NCI-H1417 treated with DMSO at 0.1 percent for 48 hours (cell line): Measurements from ENCODE around the gene IPO13.

ENCODE experiments used
- DNase-seq: peaks from one replicate; lab custom pipeline; 2025; lab: John Stamatoyannopoulos, UW

Gene IPO13

DNA sequence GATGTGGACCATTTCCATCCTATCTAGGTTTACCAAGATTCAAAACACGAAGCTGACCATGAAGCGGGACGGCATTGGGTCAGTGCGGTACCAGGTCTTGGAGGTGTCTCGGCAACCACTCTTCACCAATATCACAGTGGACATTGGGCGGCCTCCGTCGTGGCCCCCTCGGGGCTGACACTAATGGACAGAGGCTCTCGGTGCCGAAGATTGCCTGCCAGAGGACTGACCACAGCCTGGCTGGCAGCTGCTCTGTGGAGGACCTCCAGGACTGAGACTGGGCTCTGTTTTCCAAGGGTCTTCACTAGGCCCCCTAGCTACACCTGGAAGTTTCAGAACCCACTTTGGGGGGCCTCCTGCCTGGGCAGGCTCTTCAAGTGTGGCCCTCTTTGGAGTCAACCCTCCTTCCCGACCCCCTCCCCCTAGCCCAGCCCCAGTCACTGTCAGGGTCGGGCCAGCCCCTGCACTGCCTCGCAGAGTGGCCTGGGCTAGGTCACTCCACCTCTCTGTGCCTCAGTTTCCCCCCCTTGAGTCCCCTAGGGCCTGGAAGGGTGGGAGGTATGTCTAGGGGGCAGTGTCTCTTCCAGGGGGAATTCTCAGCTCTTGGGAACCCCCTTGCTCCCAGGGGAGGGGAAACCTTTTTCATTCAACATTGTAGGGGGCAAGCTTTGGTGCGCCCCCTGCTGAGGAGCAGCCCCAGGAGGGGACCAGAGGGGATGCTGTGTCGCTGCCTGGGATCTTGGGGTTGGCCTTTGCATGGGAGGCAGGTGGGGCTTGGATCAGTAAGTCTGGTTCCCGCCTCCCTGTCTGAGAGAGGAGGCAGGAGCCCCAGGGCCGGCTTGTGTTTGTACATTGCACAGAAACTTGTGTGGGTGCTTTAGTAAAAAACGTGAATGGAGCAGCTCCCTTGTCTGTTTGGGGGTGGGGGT, 43.8 kb downstream of the IPO13 start:
- DNase-seq, result no peak

- no peak for DNase-seq
Observed at GRCh38 chr1:43991200-43991475, 44.4 kb downstream of the IPO13 start.

- no peak for DNase-seq
Observed at GRCh38 chr1:43991476-43992231, 44.9 kb downstream of the IPO13 start, which contains the start of gene CCDC24. TSS of gene CCDC24 (plus strand) at chr1:43991599. CDS start at chr1:43991879, 280 bp downstream.

GRCh38 chr1:43992232-43992995, 45.7 kb downstream of the IPO13 start:
- DNase-seq, result no peak

DNA sequence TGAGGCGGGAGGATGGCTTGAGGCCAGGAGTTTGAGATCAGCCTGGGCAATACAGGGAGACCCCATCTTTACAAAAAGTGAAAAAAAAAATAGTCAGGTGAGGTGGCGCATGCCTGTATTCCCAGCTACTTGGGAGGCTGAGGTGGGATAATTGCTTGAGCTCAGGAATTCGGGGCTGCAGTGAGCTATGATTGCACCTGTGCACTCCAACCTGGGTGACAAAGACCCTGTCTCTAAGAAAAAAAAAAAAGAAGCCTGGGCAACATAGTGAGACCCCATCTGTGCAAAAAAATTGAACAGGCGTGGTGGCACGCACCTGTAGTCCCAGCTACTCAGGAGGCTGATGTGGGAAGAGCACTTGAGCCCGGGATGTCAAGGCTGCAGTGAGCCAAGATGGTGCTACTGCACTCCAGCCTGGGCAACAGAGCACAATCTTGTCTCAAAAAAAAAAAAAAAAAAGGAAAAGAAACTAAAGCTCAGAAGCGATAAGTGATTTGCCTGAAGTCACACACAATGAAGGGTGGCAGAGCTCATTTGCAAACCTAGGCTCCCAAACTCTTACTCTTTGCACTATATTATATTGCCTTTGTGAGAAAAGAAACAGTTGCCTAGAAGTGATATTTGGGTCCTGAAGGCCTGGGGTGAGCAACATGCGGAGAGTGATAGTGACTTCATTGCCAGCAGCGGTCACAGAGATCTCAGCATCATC, 46.6 kb downstream of the IPO13 start:
- DNase-seq, result no peak

- DNase-seq, result no peak
Observed at GRCh38 chr1:43994071-43994470, 47.3 kb downstream of the IPO13 start.

DNA sequence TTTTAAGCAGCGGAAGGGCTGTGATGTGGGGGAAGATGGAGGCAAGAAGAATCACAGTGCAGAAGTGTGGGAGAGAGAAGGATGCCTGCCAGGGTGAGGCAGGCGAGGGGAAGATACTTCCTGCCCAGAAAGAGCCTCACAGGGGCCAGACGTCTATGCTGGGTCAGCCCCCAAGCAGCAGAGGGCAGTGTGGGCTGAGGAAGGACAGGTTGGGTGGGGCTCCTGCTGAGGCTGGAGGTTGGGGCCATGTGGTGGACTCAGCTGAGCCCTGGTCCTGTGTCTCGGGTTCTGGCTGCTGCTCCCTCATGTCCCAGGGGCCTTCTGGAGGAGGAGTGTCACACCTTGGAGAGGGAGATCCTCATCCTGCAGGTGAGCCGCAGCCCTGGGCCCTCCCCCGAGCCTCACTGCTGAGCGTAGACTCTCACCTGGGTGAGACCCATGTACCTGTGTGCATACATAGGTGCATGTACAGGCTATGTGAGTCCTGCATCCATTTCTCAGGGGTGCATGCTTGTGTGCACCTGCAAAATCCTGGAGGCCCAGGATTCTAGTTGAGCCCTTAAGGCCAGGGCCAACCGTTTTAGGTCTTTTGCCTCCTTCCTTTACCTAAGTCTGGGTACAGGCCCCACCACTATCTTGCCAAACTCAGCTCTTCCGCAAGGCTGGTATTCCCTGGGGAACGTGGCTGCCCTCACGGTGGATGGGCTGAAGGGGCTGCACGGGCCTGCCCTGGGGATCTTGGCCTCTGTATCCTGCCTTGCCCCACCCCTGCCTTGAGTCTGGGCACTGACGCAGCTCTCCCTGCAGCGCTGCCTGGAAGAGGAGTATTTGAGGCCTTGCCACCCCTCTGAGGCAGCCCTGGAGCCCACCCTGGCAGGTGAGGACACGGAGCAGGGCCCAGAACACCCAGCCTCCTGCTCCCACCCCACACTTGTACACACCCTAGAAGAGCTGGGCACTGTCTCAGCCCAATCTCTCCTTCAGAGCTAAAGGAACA, 48.3 kb downstream of the IPO13 start:
- no peak for DNase-seq

DNA sequence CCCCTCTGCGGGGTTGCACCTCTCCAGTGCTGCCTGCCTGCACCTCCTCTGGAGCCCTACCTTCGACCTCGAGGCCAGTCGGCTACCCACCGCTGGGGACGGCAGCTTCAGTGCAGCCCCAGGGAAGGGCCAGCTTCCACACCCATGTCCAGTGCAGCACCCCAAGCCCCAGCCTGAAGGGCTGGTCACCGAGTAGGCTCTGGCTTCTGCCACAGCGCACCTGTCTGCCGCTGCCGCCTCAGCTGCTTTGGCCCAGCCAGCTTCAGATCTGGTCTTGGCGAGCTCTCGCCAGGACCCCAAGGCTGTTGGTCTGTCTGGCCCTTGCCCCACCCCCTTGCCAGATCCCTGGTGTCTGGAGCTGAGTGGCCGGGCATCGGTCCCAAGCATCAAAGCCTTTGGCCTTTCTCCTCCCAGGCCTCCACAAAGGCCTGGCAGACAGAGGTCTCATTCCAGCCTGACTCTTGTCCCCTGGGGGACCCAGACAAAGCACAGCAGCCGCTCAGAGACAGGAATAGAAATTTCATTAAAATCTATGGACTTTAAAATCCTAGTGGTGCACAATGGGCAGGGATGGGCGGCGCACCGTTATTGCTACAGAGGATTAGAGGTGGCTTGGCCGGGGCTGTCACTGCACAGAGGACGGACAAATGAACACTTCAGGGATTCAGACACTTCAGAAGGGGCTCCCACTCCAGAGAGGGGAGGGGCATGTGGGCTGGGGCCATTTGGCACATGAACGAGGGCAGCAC, 49.4 kb downstream of the IPO13 start:
- DNase-seq, result no peak

- no peak for DNase-seq
Observed at GRCh38 chr1:43996733-43997115, 50.0 kb downstream of the IPO13 start.

- DNase-seq, result no peak
Observed at GRCh38 chr1:43997295-43997999, 50.7 kb downstream of the IPO13 start.

DNA sequence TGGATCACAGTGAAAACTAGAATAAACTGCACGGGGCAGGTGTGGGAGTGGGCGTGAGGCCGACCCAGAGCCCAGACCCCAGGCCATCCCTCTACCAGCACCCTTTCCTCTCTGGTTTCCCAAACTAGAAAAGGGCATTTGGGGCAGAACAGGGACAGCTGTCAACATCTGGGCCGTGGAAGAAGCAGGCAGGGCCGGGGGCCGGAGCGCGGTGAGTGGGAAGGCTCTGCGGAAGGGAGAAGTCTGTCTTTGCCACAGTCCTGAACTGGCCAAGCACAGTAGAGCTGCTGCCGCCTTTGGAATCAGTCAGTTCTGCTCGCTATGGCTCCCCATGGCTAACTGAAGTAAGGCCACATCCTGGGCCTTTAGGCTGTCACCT, 51.2 kb downstream of the IPO13 start:
- DNase-seq, result no peak

DNA sequence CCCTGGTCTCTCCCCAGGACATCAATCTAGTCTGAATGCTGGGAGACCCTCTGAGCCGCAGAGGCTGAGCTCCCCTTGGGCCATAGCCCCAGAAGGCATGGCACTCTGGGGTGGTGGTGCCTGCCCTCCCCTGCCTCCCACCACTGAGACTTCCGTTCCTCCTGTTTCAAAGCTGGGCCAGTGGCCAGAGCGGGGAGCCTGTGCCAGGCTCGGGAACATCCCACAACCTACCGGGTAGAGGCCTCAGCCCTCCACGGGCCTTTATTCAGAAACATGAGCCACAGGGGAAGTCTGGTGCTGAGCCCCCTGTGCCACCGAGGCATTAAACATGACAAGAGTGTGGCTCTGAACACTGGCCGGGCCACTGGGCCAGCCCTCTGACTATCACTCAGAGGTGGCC, 52.7 kb downstream of the IPO13 start:
- DNase-seq, result no peak

DNA sequence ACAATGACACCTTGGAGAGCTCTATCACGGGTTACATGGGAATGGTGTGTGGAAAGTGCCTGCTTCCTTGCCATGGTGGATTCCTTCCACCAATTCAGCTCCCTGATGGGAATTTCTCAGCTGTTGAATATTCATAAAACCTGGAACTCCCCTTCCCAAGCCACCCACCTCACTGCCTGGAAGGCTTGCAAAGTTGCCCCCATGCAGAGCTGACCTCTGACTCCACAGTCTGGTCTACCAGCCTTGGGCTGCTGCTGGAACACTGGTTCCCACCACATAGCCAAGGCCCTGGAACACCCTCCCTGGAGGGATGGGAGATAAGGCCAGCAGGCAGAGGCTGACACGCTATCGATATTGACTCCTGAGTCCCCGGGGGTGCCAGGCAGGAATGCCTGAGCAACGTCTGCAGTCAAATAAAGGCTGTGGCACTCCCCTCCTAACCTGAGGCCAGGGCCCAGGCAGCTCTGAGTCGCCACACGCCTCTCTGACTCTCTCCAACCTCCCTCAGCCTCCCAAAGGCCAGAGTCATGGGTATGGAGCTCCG, 53.4 kb downstream of the IPO13 start:
- DNase-seq, result no peak

- no peak for DNase-seq
Observed at GRCh38 chr1:44002165-44002564, 55.4 kb downstream of the IPO13 start.

DNA sequence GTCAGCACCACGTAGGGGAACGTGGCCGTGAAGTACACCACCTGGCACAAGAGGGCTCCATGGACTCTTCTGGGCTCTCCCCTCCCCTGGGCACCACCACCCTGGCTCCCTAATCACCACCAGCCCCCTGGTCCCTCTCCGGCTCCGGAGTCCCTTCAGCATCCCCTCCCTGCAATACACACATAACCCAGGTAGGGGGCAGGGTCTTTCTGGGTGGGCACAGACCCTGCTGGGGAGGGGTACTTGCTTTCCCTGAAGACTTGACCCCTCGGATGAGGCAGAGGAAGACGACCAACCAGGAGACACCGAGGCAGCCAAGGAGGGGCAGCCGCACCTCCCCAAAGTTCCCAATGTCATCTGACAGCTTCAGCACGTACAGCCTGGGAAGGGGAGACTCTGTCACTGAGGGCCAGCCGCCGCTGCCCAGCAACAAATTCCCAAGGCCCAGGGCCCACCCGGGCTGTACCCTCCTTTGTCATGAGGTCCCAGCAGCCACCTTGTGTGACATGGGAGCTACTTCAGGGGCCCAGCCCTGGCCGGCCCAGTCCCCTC, 55.9 kb downstream of the IPO13 start:
- DNase-seq, result no peak

DNA sequence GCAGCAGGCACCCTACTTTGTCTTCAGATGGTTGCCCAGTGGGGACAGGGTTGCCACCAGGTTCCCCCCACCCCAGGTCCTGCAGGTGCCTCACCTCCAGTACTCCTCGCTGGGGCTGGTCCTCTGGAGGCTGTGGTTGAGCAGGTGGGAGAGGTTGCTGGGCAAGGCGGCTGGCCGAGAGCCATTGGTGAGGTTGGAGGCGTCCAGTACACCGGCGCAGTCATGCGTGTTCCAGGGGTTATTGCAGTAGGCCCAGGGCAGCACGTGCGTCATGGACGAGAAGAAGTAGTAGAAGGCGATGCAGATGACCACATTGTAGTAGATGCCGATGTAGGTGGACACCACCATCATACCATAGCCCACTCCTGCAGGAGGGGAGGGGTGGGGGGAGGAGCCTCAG, 61.5 kb downstream of the IPO13 start:
- no peak for DNase-seq

- DNase-seq, result no peak
Observed at GRCh38 chr1:44010935-44011471, 64.3 kb downstream of the IPO13 start.

GRCh38 chr1:44012404-44012803, 65.7 kb downstream of the IPO13 start:
- DNase-seq, result no peak
